HFFc6 (cell line): ENCODE measurements around the gene PRSS36. TPM values are rescaled to one million over a fixed set of nuclear protein-coding genes. Genes with fewer than 3 reads are reported as not detected.

ENCODE experiments used
- DNase-seq: peaks from one replicate; pipeline ENCODE4 v3.0.0-alpha.2; 2018
- H3K27ac Mint-ChIP-seq: 2 replicates; pipeline ENCODE4 v1.8.0; 2020; ENCODE audit warnings: mild to moderate bottlenecking, mixed read lengths
- H3K27me3 Mint-ChIP-seq: 2 replicates; pipeline ENCODE4 v1.8.0; 2021; ENCODE audit warnings: mild to moderate bottlenecking, moderate library complexity, mixed read lengths; ENCODE audit not compliant: insufficient read depth
- H3K36me3 Mint-ChIP-seq: 2 replicates; pipeline ENCODE4 v1.8.0; 2021; ENCODE audit warnings: low read depth, mixed read lengths
- H3K4me1 Mint-ChIP-seq: 2 replicates; pipeline ENCODE4 v1.8.0; 2020; ENCODE audit warnings: low read depth, mixed read lengths
- H3K4me3 Mint-ChIP-seq: 2 replicates; pipeline ENCODE4 v1.8.0; 2020; ENCODE audit warnings: mild to moderate bottlenecking, moderate library complexity, mixed read lengths
- H3K9me3 Mint-ChIP-seq: 2 replicates; pipeline ENCODE4 v1.8.0; 2020; ENCODE audit warnings: mild to moderate bottlenecking, mixed read lengths
- total RNA-seq, 6 experiments: library from RNA; stranded (reverse); fragmentation: NEBNext Ultra II Directional; extraction: Animal tissue kit (Norgen Biotek cat#: 25700); gene quantifications; 2 replicates in 1 of 6; 3 replicates in 5 of 6; pipeline ENCODE4 v1.2.3, GENCODE V29; 2021
- TF ChIP-seq, protein P1 (sequence below): fragments of 200-600 bp; sonication (generic); IDR thresholded peaks from 2 replicates; pipeline ENCODE4 v1.5.0; 2021; ENCODE audit warnings: antibody characterized with exemption, mild to moderate bottlenecking

Gene PRSS36
- total RNA-seq, 6 experiments from 2014 or later = 0.38 to 0.60 (median 0.47) TPM; not detected in 2

DNA sequence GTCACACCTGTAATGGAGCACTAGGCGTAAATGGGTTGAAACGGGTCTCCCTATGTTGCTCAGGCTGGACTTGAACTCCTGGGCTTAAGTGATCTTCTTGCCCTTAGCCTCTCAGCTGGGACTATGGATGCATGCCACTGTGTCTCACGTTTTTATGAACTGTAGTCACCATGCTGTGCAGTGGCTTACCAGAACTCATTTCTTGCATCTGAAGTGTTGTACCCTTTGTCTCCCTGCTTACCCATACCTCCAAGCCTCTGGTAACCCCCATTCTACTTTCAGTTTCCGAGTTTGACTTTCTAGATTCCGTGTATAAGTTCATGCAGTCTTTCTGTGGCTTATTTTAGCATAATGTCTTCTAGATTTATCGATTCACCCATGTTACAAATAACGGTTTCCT, 45.0 kb upstream of the PRSS36 start:
- Mint-ChIP-seq H3K27ac (no peak overlapping the region), H3K4me1 (peaks cover 24% of the 10 kb centered on the region), H3K27me3 (peaks cover 24% of the 10 kb centered on the region), H3K9me3 (no peaks in the 10 kb centered on the region), H3K4me3 (peak overlapping the region; percentile 19; the same call in 1 of the 2 replicates), H3K36me3 (peaks cover 60% of the 10 kb centered on the region)
- TF ChIP-seq, protein P1, sequence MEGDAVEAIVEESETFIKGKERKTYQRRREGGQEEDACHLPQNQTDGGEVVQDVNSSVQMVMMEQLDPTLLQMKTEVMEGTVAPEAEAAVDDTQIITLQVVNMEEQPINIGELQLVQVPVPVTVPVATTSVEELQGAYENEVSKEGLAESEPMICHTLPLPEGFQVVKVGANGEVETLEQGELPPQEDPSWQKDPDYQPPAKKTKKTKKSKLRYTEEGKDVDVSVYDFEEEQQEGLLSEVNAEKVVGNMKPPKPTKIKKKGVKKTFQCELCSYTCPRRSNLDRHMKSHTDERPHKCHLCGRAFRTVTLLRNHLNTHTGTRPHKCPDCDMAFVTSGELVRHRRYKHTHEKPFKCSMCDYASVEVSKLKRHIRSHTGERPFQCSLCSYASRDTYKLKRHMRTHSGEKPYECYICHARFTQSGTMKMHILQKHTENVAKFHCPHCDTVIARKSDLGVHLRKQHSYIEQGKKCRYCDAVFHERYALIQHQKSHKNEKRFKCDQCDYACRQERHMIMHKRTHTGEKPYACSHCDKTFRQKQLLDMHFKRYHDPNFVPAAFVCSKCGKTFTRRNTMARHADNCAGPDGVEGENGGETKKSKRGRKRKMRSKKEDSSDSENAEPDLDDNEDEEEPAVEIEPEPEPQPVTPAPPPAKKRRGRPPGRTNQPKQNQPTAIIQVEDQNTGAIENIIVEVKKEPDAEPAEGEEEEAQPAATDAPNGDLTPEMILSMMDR = no peak
- no peak for DNase-seq

DNA sequence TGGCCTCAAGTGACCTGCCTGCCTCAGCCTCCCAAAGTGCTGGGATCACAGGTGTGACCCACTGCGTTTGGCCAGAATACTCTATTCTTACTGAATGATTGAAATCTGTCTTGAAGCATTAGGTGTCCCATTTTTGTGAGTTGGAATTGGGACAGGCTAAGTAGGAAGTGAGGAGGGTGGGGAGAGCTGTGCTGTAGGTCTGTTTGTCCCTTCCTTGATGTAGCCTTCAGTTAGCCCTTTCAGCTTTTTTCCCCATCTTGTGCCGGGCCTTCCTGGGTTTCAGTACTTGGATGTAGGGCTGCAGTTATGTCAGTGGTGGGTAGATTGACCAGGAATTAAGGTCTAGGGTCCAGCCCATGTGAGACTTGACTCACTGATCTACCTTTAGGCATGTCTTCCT, 44.0 kb upstream of the PRSS36 start:
- peaks cover 16% of the 10 kb centered on the region for H3K4me1 Mint-ChIP-seq
- H3K36me3 Mint-ChIP-seq = peaks cover 61% of the 10 kb centered on the region
- H3K4me3 Mint-ChIP-seq = no peak overlapping the region
- peaks cover 20% of the 10 kb centered on the region for H3K27me3 Mint-ChIP-seq
- no peak for DNase-seq
- 0 out of 2 replicates have a peak overlapping the region, but pooled peaks have one; percentile 24 for H3K27ac Mint-ChIP-seq
- H3K9me3 Mint-ChIP-seq = no peaks in the 10 kb centered on the region
- TF ChIP-seq, protein P1 = no peak

DNA sequence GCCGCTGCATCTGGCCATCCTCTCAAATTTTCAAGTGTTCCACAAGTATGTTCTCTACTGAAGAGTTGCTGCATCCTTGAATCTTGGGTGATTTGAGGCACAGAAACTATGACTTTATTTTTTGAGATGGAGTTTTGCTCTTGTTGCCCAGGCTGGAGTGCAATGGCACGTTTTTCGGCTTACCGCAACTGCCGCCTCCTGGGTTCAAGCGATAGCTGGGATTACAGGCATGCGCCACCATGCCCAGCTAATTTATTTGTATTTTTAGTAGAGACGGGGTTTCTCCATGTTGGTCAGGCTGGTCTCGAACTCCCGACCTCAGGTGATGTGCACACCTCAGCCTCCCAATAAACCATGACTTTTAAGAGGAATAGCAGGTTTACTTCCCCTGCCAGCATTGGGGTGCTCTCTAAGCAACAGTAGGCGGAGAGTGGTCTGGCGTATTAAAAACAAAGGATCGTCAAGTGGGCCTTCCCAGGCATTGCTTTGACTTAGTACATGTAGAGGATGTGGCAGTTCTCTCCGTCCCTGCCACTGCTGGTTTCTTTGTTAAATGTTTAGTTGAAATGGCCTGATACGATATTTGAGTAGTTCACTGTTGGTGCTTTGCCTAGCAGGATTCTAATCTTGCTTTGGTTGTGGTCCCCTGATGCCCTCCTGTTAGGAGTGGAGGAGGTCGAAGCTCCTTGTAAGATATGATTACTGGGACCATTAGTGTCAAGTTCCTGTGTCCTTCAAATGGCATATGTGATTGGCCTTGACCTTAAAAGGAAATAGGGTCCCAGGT, 43.2 kb upstream of the PRSS36 start:
- Mint-ChIP-seq H3K27ac (peak overlapping the region; percentile 60; the same call in 1 of the 2 replicates), H3K27me3 (peaks cover 20% of the 10 kb centered on the region), H3K4me1 (peaks cover 14% of the 10 kb centered on the region), H3K4me3 (no peak overlapping the region), H3K9me3 (no peaks in the 10 kb centered on the region), H3K36me3 (peaks cover 68% of the 10 kb centered on the region)
- TF ChIP-seq, protein P1 = no peak
- no peak for DNase-seq

- peaks cover 19% of the 10 kb centered on the region for H3K4me1 Mint-ChIP-seq
- peaks cover 20% of the 10 kb centered on the region for H3K27me3 Mint-ChIP-seq
- H3K4me3 Mint-ChIP-seq = no peak overlapping the region
- no peaks in the 10 kb centered on the region for H3K9me3 Mint-ChIP-seq
- H3K36me3 Mint-ChIP-seq = peaks cover 80% of the 10 kb centered on the region
- TF ChIP-seq, protein P1 = no peak
- no peak for DNase-seq
- no peak overlapping the region for H3K27ac Mint-ChIP-seq
These were observed 42.0 kb upstream of the PRSS36 start for GRCh38 chr16:31191697-31192428.

GRCh38 chr16:31190818-31191444, 41.1 kb upstream of the PRSS36 start:
- no peak for DNase-seq
- H3K36me3 Mint-ChIP-seq = peaks cover 84% of the 10 kb centered on the region
- H3K27ac Mint-ChIP-seq = peak overlapping the region; percentile 75
- H3K27me3 Mint-ChIP-seq = peaks cover 20% of the 10 kb centered on the region
- peaks cover 28% of the 10 kb centered on the region for H3K4me1 Mint-ChIP-seq
- H3K4me3 Mint-ChIP-seq = no peak overlapping the region; the same call in 1 of the 2 replicates
- no peaks in the 10 kb centered on the region for H3K9me3 Mint-ChIP-seq
- TF ChIP-seq, protein P1 = no peak
